AG04450 (cell line): Measurements from ENCODE around the gene GLE1. TPM values are rescaled to one million over a fixed set of nuclear protein-coding genes. Genes with fewer than 3 reads are reported as not detected.
A peak's percentile ranks its signal among the peaks of the same experiment; 100 is the strongest.

Experiments
- CTCF ChIA-PET: fragments of 300-600, 350-600 bp; formaldehyde crosslinking; extraction: SDS; loops from one replicate; lab custom pipeline; 2022; ENCODE audit warnings: antibody characterized with exemption, inconsistent platforms; lab: Charles Lee
- POLR2A ChIA-PET: fragments of 350-600 bp; formaldehyde crosslinking; extraction: SDS; loops from one replicate; lab custom pipeline; 2021; ENCODE audit warnings: antibody characterized with exemption, inconsistent platforms; lab: Yijun Ruan, JAX
- DNase-seq: peaks from one replicate; pipeline ENCODE4 v3.0.0-alpha.2; 2011; ENCODE audit warnings: low read depth, low spot score
- H3K27ac ChIP-seq: one replicate; pipeline ENCODE4 v1.5.1; 2012; ENCODE audit warnings: low read depth, low read length, control low read depth
- H3K27me3 ChIP-seq: one replicate; pipeline ENCODE4 v1.6.0; 2012; ENCODE audit warnings: low read length; ENCODE audit not compliant: control insufficient read depth, insufficient read depth
- H3K4me3 ChIP-seq: 2 replicates; pipeline ENCODE4 v1.5.1; 2011; ENCODE audit warnings: mild to moderate bottlenecking, low read depth, low read length, control low read depth
- H3K9me3 ChIP-seq: 2 replicates; pipeline ENCODE4 v1.5.1; 2012; ENCODE audit warnings: low read length; ENCODE audit not compliant: control insufficient read depth, insufficient read depth
- CTCF ChIP-seq: IDR thresholded peaks from 2 replicates; pipeline ENCODE4 v1.5.1; 2011; ENCODE audit warnings: low read depth, low read length, control low read depth, inconsistent platforms
- polyA plus RNA-seq: library from polyadenylated mRNA; depleted of rRNA; stranded (reverse); fragments of >200 nt; gene quantifications from 2 replicates; pipeline ENCODE4 v1.2.3, GENCODE V29; 2011

The GLE1 gene
- polyA plus RNA-seq, 1 experiment: 27.3 TPM

- Histone ChIP-seq H3K4me3 (no peak overlapping the region), H3K9me3 (no peaks in the 10 kb centered on the region), H3K27me3 (no peaks in the 10 kb centered on the region), H3K27ac (peak overlapping the region; percentile 52)
- CTCF ChIA-PET: no interaction called here
- peak; percentile 67 for DNase-seq
- POLR2A ChIA-PET: interaction anchor here (1.2 to 1.4 kb wide), 2 partner anchors 28 to 30 kb away, joined by 5 to 13 read pairs; partner anchors contain the start of gene SPTAN1
- no peak for TF ChIP-seq CTCF
Measured at GRCh38 chr9:128523199-128523925, 18.8 kb downstream of the GLE1 start.

GRCh38 chr9:128526720-128527119 lies 22.2 kb downstream of the GLE1 start:
- Histone ChIP-seq H3K27ac (no peak overlapping the region), H3K27me3 (no peaks in the 10 kb centered on the region), H3K9me3 (no peaks in the 10 kb centered on the region), H3K4me3 (no peak overlapping the region)
- ChIA-PET CTCF (no interaction called here), POLR2A (interaction anchor here (1.0 kb wide), 1 partner anchor 26 kb away, joined by 3 read pairs; the partner anchor contains the start of gene SPTAN1)
- TF ChIP-seq CTCF: no peak
- no peak for DNase-seq

DNA sequence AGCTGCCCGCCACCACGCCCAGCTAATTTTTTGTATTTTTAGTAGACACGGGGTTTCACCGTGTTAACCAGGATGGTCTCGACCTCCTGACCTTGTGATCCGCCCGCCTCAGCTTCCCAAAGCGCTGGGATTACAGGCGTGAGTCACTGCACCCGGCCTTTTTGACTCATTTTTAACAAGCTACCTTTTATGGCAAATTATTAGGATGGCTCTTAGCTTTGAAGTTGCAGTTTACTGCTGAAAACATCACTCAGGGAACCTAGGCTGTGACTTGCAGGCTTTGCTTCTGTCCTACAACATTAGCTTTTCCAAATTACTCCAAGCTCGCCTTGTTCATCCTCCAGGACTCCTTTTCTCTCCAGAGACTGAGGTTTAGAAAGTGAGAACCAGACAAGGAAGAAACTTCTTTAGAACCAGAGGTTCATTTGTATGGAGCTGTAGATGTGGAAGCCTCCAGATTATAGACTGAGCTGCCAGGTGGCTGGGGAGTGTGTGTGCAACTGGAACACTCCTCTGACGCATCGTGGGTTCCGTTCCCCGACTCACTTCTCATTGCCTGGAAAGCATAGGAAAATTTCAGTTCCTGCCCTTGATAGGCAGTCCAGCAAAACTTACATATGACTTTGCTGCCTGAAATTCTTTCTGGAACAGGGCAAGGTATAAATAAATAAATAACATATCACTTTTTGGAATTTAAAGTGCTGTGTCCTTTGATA lies 24.1 kb downstream of the GLE1 start:
- H3K27me3 ChIP-seq: no peaks in the 10 kb centered on the region
- H3K4me3 ChIP-seq: no peak overlapping the region
- H3K9me3 ChIP-seq: no peaks in the 10 kb centered on the region
- no peak overlapping the region for H3K27ac ChIP-seq
- CTCF ChIA-PET: no interaction called here
- DNase-seq: no peak
- no peak for TF ChIP-seq CTCF
- POLR2A ChIA-PET: interaction anchor here (1.2 kb wide), 1 partner anchor 24 kb away, joined by 6 read pairs; the partner anchor contains the start of gene SPTAN1

- POLR2A ChIA-PET: interaction anchor here (1.2 kb wide), 1 partner anchor 23 kb away, joined by 6 read pairs; the partner anchor contains the start of gene SPTAN1
Measured at GRCh38 chr9:128529191-128529590, 24.7 kb downstream of the GLE1 start.

More at GRCh38 chr9:128529191-128529590, 24.7 kb downstream of the GLE1 start:
- no peaks in the 10 kb centered on the region for H3K27me3 ChIP-seq
- H3K27ac ChIP-seq: peak overlapping the region; percentile 22
- no peaks in the 10 kb centered on the region for H3K9me3 ChIP-seq
- H3K4me3 ChIP-seq: no peak overlapping the region
- DNase-seq: no peak
- CTCF ChIA-PET: no interaction called here
- no peak for TF ChIP-seq CTCF
